CD14-positive monocyte (primary cell): Measurements from ENCODE around the gene PPP1R12B. TPM values are rescaled to one million over a fixed set of nuclear protein-coding genes. Genes with fewer than 3 reads are reported as not detected.
"Not testable (repeated sequence)": the region's sequence is repeated elsewhere in the genome, so short reads cannot be mapped to it uniquely, and the experiment has no call there.

Experiments
- DNase-seq, 3 donors: peaks; one replicate each; pipeline ENCODE4 v3.0.0-alpha.2; 2011 to 2022
- H2AFZ ChIP-seq: 2 replicates; pipeline ENCODE4 v1.6.0; 2012; ENCODE audit warnings: mild to moderate bottlenecking, low read depth, low read length, inconsistent platforms; ENCODE audit not compliant: insufficient read depth, poor library complexity, severe bottlenecking
- H3K27ac ChIP-seq, 2 donors: 1 replicate in 1 of 2; 2 replicates in 1 of 2; pipeline ENCODE4 v1.5.1; 2012 to 2013; ENCODE audit warnings: low read length in 2 of 2, control low read depth in 1 of 2, inconsistent platforms in 1 of 2, low read depth in 1 of 2, mild to moderate bottlenecking in 1 of 2
- H3K27me3 ChIP-seq, 2 donors: one replicate each; pipeline versions ENCODE4 v1.6.0 to v1.6.1; 2011 to 2013; ENCODE audit warnings: low read length in 2 of 2; ENCODE audit not compliant: control insufficient read depth in 2 of 2, insufficient read depth in 2 of 2
- H3K36me3 ChIP-seq, 2 donors: replicated peaks in 1 of 2; 1 replicate in 1 of 2; 2 replicates in 1 of 2; pipeline versions ENCODE4 v1.5.1 to v1.6.1; 2012 to 2013; ENCODE audit warnings: low read length in 2 of 2, control low read depth in 1 of 2, inconsistent platforms in 1 of 2, mild to moderate bottlenecking in 1 of 2; ENCODE audit not compliant: insufficient read depth in 2 of 2, control insufficient read depth in 1 of 2
- H3K4me1 ChIP-seq, 2 donors: 1 replicate in 1 of 2; 2 replicates in 1 of 2; pipeline versions ENCODE4 v1.5.1 to v1.6.1; 2012 to 2013; ENCODE audit warnings: low read length in 2 of 2, control low read depth in 1 of 2, inconsistent platforms in 1 of 2, mild to moderate bottlenecking in 1 of 2, moderate library complexity in 1 of 2; ENCODE audit not compliant: insufficient read depth in 2 of 2, control insufficient read depth in 1 of 2
- H3K4me2 ChIP-seq: replicated peaks from 2 replicates; pipeline ENCODE3; 2012; ENCODE audit warnings: low read length, moderate library complexity, mild to moderate bottlenecking; ENCODE audit not compliant: poor library complexity, severe bottlenecking; ENCODE audit errors: extremely low read depth
- H3K4me3 ChIP-seq, 3 experiments: fragments of 200-600 bp in 1 of 3; sonication (generic) in 1 of 3; replicated peaks in 1 of 3; 1 replicate in 2 of 3; 2 replicates in 1 of 3; pipeline ENCODE4 v1.5.1; 2011 to 2013; ENCODE audit warnings: low read length in 3 of 3, mild to moderate bottlenecking in 3 of 3, control low read depth in 2 of 3, low read depth in 2 of 3, inconsistent platforms in 1 of 3, moderate library complexity in 1 of 3
- H3K79me2 ChIP-seq: 2 replicates; pipeline ENCODE4 v1.6.0; 2012; ENCODE audit warnings: mild to moderate bottlenecking, control low read depth, inconsistent platforms, low read length, moderate library complexity; ENCODE audit not compliant: insufficient read depth
- H3K9ac ChIP-seq: 2 replicates; pipeline ENCODE4 v1.6.0; 2017; ENCODE audit warnings: low read length, mild to moderate bottlenecking; ENCODE audit not compliant: insufficient read depth, poor library complexity, severe bottlenecking
- H3K9me3 ChIP-seq, 2 donors: replicated peaks in 1 of 2; 1 replicate in 1 of 2; 2 replicates in 1 of 2; pipeline versions ENCODE4 v1.5.1 to v1.6.1; 2012 to 2013; ENCODE audit warnings: low read length in 2 of 2, control low read depth in 1 of 2; ENCODE audit not compliant: control insufficient read depth in 1 of 2, insufficient read depth in 1 of 2
- H4K20me1 ChIP-seq: 2 replicates; pipeline ENCODE4 v1.6.0; 2012; ENCODE audit warnings: mild to moderate bottlenecking, low read length, control low read depth, moderate library complexity; ENCODE audit not compliant: insufficient read depth
- H3K27ac Mint-ChIP-seq, 7 donors: one replicate each; pipeline ENCODE4 v1.8.0; 2020; ENCODE audit warnings: mild to moderate bottlenecking in 7 of 7, mixed read lengths in 7 of 7, moderate library complexity in 6 of 7, inconsistent platforms in 2 of 7
- H3K27me3 Mint-ChIP-seq, 3 donors: one replicate each; pipeline ENCODE4 v1.8.0; 2021 to 2022; ENCODE audit warnings: low read depth in 3 of 3, mild to moderate bottlenecking in 3 of 3, mixed read lengths in 3 of 3, moderate library complexity in 3 of 3, inconsistent platforms in 1 of 3
- H3K36me3 Mint-ChIP-seq, 2 donors: one replicate each; pipeline ENCODE4 v1.8.0; 2020; ENCODE audit warnings: mixed read lengths in 2 of 2, inconsistent platforms in 1 of 2, mild to moderate bottlenecking in 1 of 2
- H3K4me1 Mint-ChIP-seq: one replicate; pipeline ENCODE4 v1.8.0; 2020; ENCODE audit warnings: mild to moderate bottlenecking, mixed read lengths
- H3K4me3 Mint-ChIP-seq, 2 donors: one replicate each; pipeline ENCODE4 v1.8.0; 2020; ENCODE audit warnings: mild to moderate bottlenecking in 2 of 2, mixed read lengths in 2 of 2, moderate library complexity in 1 of 2
- H3K9me3 Mint-ChIP-seq, 7 donors: one replicate each; pipeline ENCODE4 v1.8.0; 2020 to 2022; ENCODE audit warnings: mixed read lengths in 7 of 7, mild to moderate bottlenecking in 6 of 7, moderate library complexity in 6 of 7, inconsistent platforms in 2 of 7
- WGBS: methylation state at CpG from one replicate; pipeline ENCODE4 v1.1.5; 2013; ENCODE audit warnings: missing lambda C conversion rate; ENCODE audit not compliant: insufficient coverage; 5-methylcytosine and 5-hydroxymethylcytosine counted together
- intact Hi-C, 2 donors: fragments of 100-400 bp; cut with micrococcal nuclease; formaldehyde crosslinking; loops; one replicate each; pipeline versions ENCODE4 v1.15.0 to v1.15.1; 2023
- polyA plus RNA-seq, 3 donors: library from polyadenylated mRNA; depleted of rRNA in 1 of 3; unstranded in 2 of 3; stranded (reverse) in 1 of 3; fragments of 300-500 nt in 2 of 3; fragments of >200 nt in 1 of 3; fragmentation: Illumina TruSeq in 2 of 3; gene quantifications; 1 replicate in 2 of 3; 2 replicates in 1 of 3; pipeline ENCODE4 v1.2.3, GENCODE V29; 2012 to 2021
- TF ChIP-seq, protein P1 (sequence below): fragments of 200-600 bp; IDR thresholded peaks from one replicate; pipeline ENCODE4 v1.8.0; 2022; ENCODE audit warnings: antibody characterized with exemption, mild to moderate bottlenecking

PPP1R12B gene
- polyA plus RNA-seq, 3 donors, result 1.3 to 12.2 (median 1.7) TPM

- H2AFZ ChIP-seq, intact Hi-C loops, H3K27ac ChIP-seq, H3K27me3 ChIP-seq, H3K9me3 ChIP-seq, H3K4me2 ChIP-seq, H3K79me2 ChIP-seq, H3K36me3 ChIP-seq, H3K9ac ChIP-seq, H3K9me3 Mint-ChIP-seq, H3K4me3 ChIP-seq: not testable (repeated sequence)
- H3K4me3 Mint-ChIP-seq, result peak overlapping the region in 1 of 2 donors; percentile 61
- Histone ChIP-seq H3K4me1 (peaks cover 26 to 35% of the 10 kb centered on the region in 2 donors), H4K20me1 (peaks cover 32% of the 10 kb centered on the region)
- H3K36me3 Mint-ChIP-seq, result peaks cover 26 to 34% of the 10 kb centered on the region in 2 donors
- DNase-seq, result peak; percentile 36 to 73 (median 64)
- peaks cover 3 to 15% (median 8%) of the 10 kb centered on the region in 3 donors for H3K27me3 Mint-ChIP-seq
- H3K4me1 Mint-ChIP-seq, result peaks cover 47% of the 10 kb centered on the region
- no CpG with 5 or more reads among the region's 1 CpG for WGBS
- peak overlapping the region in 6 of 7 donors; percentile 43 to 88 (median 82) for H3K27ac Mint-ChIP-seq
Measured at GRCh38 chr1:202530686-202531085, 182.2 kb downstream of the PPP1R12B start.

GRCh38 chr1:202531472-202531811, 182.9 kb downstream of the PPP1R12B start:
- intact Hi-C loops, result no loop called here
- WGBS, result no CpG with 5 or more reads among the region's 1 CpG
- Histone ChIP-seq H2AFZ (no peak overlapping the region), H3K4me2 (no peak overlapping the region), H3K4me3 (no peak overlapping the region), H3K79me2 (no peaks in the 10 kb centered on the region), H3K36me3 (no peaks in the 10 kb centered on the region), H3K4me1 (peaks cover 18 to 27% of the 10 kb centered on the region in 2 donors), H3K9me3 (no peaks in the 10 kb centered on the region), H3K27ac (peak overlapping the region in 1 of 2 donors; percentile 32), H3K9ac (no peak overlapping the region), H3K27me3 (no peaks in the 10 kb centered on the region), H4K20me1 (peaks cover 24% of the 10 kb centered on the region)
- Mint-ChIP-seq H3K27ac (peak overlapping the region in 6 of 7 donors; percentile 33 to 88 (median 65)), H3K36me3 (peaks cover 25 to 33% of the 10 kb centered on the region in 2 donors), H3K4me3 (peak overlapping the region in 1 of 2 donors; percentile 40), H3K4me1 (peaks cover 40% of the 10 kb centered on the region), H3K9me3 (peaks cover 0 to 4% (median 0%) of the 10 kb centered on the region in 7 donors), H3K27me3 (peaks cover 1 to 11% (median 3%) of the 10 kb centered on the region in 3 donors)
- TF ChIP-seq, protein P1, sequence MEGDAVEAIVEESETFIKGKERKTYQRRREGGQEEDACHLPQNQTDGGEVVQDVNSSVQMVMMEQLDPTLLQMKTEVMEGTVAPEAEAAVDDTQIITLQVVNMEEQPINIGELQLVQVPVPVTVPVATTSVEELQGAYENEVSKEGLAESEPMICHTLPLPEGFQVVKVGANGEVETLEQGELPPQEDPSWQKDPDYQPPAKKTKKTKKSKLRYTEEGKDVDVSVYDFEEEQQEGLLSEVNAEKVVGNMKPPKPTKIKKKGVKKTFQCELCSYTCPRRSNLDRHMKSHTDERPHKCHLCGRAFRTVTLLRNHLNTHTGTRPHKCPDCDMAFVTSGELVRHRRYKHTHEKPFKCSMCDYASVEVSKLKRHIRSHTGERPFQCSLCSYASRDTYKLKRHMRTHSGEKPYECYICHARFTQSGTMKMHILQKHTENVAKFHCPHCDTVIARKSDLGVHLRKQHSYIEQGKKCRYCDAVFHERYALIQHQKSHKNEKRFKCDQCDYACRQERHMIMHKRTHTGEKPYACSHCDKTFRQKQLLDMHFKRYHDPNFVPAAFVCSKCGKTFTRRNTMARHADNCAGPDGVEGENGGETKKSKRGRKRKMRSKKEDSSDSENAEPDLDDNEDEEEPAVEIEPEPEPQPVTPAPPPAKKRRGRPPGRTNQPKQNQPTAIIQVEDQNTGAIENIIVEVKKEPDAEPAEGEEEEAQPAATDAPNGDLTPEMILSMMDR, result no peak
- peak in 2 of 3 donors; percentile 37 to 45 for DNase-seq

GRCh38 chr1:202531812-202532616, 183.5 kb downstream of the PPP1R12B start:
- peaks cover 0 to 10% (median 3%) of the 10 kb centered on the region in 3 donors for H3K27me3 Mint-ChIP-seq
- peak overlapping the region in 6 of 7 donors; percentile 33 to 88 (median 65) for H3K27ac Mint-ChIP-seq
- H2AFZ ChIP-seq, H3K9me3 ChIP-seq, H3K79me2 ChIP-seq, H3K9me3 Mint-ChIP-seq, H3K4me2 ChIP-seq, H3K9ac ChIP-seq, H3K27me3 ChIP-seq, intact Hi-C loops, H3K4me3 ChIP-seq, H3K36me3 ChIP-seq: not testable (repeated sequence)
- H3K4me1 ChIP-seq, result peaks cover 17 to 24% of the 10 kb centered on the region in 2 donors
- peak overlapping the region in 1 of 2 donors; percentile 40 for H3K4me3 Mint-ChIP-seq
- peaks cover 23% of the 10 kb centered on the region for H4K20me1 ChIP-seq
- peaks cover 35% of the 10 kb centered on the region for H3K4me1 Mint-ChIP-seq
- DNase-seq, result peak; percentile 25 to 74 (median 55)
- H3K27ac ChIP-seq, result peak overlapping the region in 1 of 2 donors; percentile 32
- peaks cover 25 to 28% of the 10 kb centered on the region in 2 donors for H3K36me3 Mint-ChIP-seq
- WGBS, result 100% methylated on average over 2 of the region's 6 CpGs
